IMR-90 (cell line): ENCODE measurements around the gene TMEM213. TPM values are rescaled to one million over a fixed set of nuclear protein-coding genes. Genes with fewer than 3 reads are reported as not detected.

Source experiments
- ATAC-seq: fragments of 200-7000 bp; cut with Tn5 transposase; 2 replicates; pipeline ENCODE4 v1.9.1; 2020; ENCODE audit warnings: low read depth, mild to moderate bottlenecking, moderate library complexity
- BruUV-seq: library from RNA; stranded (reverse); fragments of 400-500 nt; replicated peaks from 2 replicates; lab custom pipeline; 2021; lab: Mats Ljungman, UMichigan
- CTCF ChIA-PET: fragments of 300-600 bp; formaldehyde crosslinking; extraction: SDS; loops from one replicate; lab custom pipeline; 2021; ENCODE audit warnings: antibody characterized with exemption; lab: Yijun Ruan, JAX
- POLR2A ChIA-PET: fragments of 300-600 bp; sonication (Branson Sonifier 250); formaldehyde crosslinking; loops from one replicate; lab custom pipeline; 2022; ENCODE audit warnings: antibody characterized with exemption; ENCODE audit not compliant: unreplicated experiment; lab: Charles Lee
- DNase-seq: peaks from one replicate; pipeline ENCODE4 v3.0.0; 2013
- H2AFZ ChIP-seq: replicated peaks from 2 replicates; pipeline ENCODE3; 2013; ENCODE audit warnings: low read length, mild to moderate bottlenecking; ENCODE audit not compliant: poor library complexity
- H2AK5ac ChIP-seq: 2 replicates; pipeline ENCODE4 v1.6.1; 2013; ENCODE audit warnings: low read depth, low read length, inconsistent platforms
- H2AK9ac ChIP-seq: replicated peaks from 2 replicates; pipeline ENCODE3; 2013; ENCODE audit warnings: mild to moderate bottlenecking, low read depth, low read length, moderate library complexity; ENCODE audit not compliant: poor library complexity
- H2BK120ac ChIP-seq: 2 replicates; pipeline ENCODE4 v1.6.1; 2013; ENCODE audit warnings: low read depth, low read length, inconsistent platforms
- H2BK15ac ChIP-seq: 3 replicates; pipeline ENCODE4 v1.6.1; 2013; ENCODE audit warnings: low read depth, low read length, inconsistent platforms
- H2BK20ac ChIP-seq: 2 replicates; pipeline ENCODE4 v1.6.1; 2013; ENCODE audit warnings: low read depth, mild to moderate bottlenecking, inconsistent platforms, low read length, moderate library complexity
- H2BK5ac ChIP-seq: 2 replicates; pipeline ENCODE4 v1.6.1; 2013; ENCODE audit warnings: mild to moderate bottlenecking, low read depth, low read length, inconsistent platforms; ENCODE audit not compliant: poor library complexity, severe bottlenecking
- H3K14ac ChIP-seq: replicated peaks from 2 replicates; pipeline ENCODE4 v1.6.1; 2013; ENCODE audit warnings: low read depth, low read length, inconsistent platforms
- H3K18ac ChIP-seq: 2 replicates; pipeline ENCODE4 v1.6.1; 2013; ENCODE audit warnings: low read depth, low read length, control low read depth
- H3K23ac ChIP-seq: 2 replicates; pipeline ENCODE4 v1.6.1; 2013; ENCODE audit warnings: low read depth, low read length, inconsistent platforms
- H3K27ac ChIP-seq: 2 replicates; pipeline ENCODE4 v1.5.1; 2013; ENCODE audit warnings: mild to moderate bottlenecking, control low read depth, low read length; ENCODE audit not compliant: insufficient read depth
- H3K27me3 ChIP-seq: 2 replicates; pipeline ENCODE4 v1.6.1; 2013; ENCODE audit warnings: low read length; ENCODE audit not compliant: control insufficient read depth, insufficient read depth
- H3K36me3 ChIP-seq: 2 replicates; pipeline ENCODE4 v1.6.1; 2013; ENCODE audit warnings: low read length, mixed read lengths; ENCODE audit not compliant: control insufficient read depth, insufficient read depth
- H3K4ac ChIP-seq: 2 replicates; pipeline ENCODE4 v1.6.1; 2013; ENCODE audit warnings: low read depth, low read length, inconsistent platforms
- H3K4me1 ChIP-seq: 2 replicates; pipeline ENCODE4 v1.6.1; 2013; ENCODE audit warnings: low read length, mixed read lengths; ENCODE audit not compliant: control insufficient read depth, insufficient read depth
- H3K4me2 ChIP-seq: 2 replicates; pipeline ENCODE4 v1.6.1; 2013; ENCODE audit warnings: low read depth, mild to moderate bottlenecking, control low read depth, low read length, moderate library complexity
- H3K4me3 ChIP-seq: 2 replicates; pipeline ENCODE4 v1.5.1; 2013; ENCODE audit warnings: low read depth, mild to moderate bottlenecking, control low read depth, low read length, moderate library complexity; ENCODE audit not compliant: insufficient read depth
- H3K56ac ChIP-seq: 2 replicates; pipeline ENCODE4 v1.6.1; 2013; ENCODE audit warnings: low read length, inconsistent platforms; ENCODE audit not compliant: insufficient read depth; ENCODE audit errors: extremely low read depth
- H3K79me1 ChIP-seq, 2 experiments: 2 replicates each; pipeline ENCODE4 v1.6.1; 2013; ENCODE audit warnings: low read length in 2 of 2, inconsistent platforms in 1 of 2, low read depth in 1 of 2
- H3K9ac ChIP-seq: 2 replicates; pipeline ENCODE4 v1.6.1; 2013; ENCODE audit warnings: low read depth, low read length, control low read depth
- H3K9me1 ChIP-seq: 2 replicates; pipeline ENCODE4 v1.6.1; 2013; ENCODE audit warnings: low read length, inconsistent platforms; ENCODE audit not compliant: insufficient read depth
- H3K9me3 ChIP-seq: 2 replicates; pipeline ENCODE4 v1.6.1; 2013; ENCODE audit warnings: low read length; ENCODE audit not compliant: control insufficient read depth, insufficient read depth
- H4K20me1 ChIP-seq: 2 replicates; pipeline ENCODE4 v1.6.1; 2013; ENCODE audit warnings: low read length, inconsistent platforms; ENCODE audit not compliant: insufficient read depth
- H4K5ac ChIP-seq: 2 replicates; pipeline ENCODE4 v1.6.1; 2013; ENCODE audit warnings: mild to moderate bottlenecking, low read depth, low read length, control low read depth
- H4K8ac ChIP-seq, 2 experiments: 2 replicates each; pipeline ENCODE4 v1.6.1; 2013; ENCODE audit warnings: low read depth in 2 of 2, low read length in 2 of 2, control low read depth in 1 of 2, inconsistent platforms in 1 of 2
- H4K91ac ChIP-seq: 2 replicates; pipeline ENCODE4 v1.6.1; 2013; ENCODE audit warnings: low read depth, low read length, inconsistent platforms; ENCODE audit not compliant: insufficient read depth
- NFE2L2 ChIP-seq: fragments of 150-350 bp; IDR thresholded peaks from 2 replicates; pipeline ENCODE4 v1.6.1; 2016; ENCODE audit warnings: low read depth, mild to moderate bottlenecking, low read length
- WGBS, 2 experiments: methylation state at CpG; one replicate each; pipeline versions ENCODE4 v1.1.5 to v1.1.7; 2013; ENCODE audit warnings: missing lambda C conversion rate in 2 of 2; ENCODE audit not compliant: insufficient read length in 1 of 2; ENCODE audit errors: extremely low coverage in 2 of 2; 5-methylcytosine and 5-hydroxymethylcytosine counted together
- dilution Hi-C: fragments of 300-500 bp; cut with HindIII; formaldehyde crosslinking; loops from one replicate; pipeline ENCODE4 v1.14.3; 2018; ENCODE audit warnings: low sequenced_read_pairs; ENCODE audit not compliant: unreplicated experiment
- in situ Hi-C: fragments of 300-500 bp; cut with MboI; formaldehyde crosslinking; loops from 3 replicates; pipeline ENCODE4 v1.14.3; 2019; ENCODE audit warnings: low sequenced_read_pairs, inconsistent platforms, mixed read lengths
- intact Hi-C: fragments of 100-400 bp; cut with micrococcal nuclease; formaldehyde crosslinking; loops from 2 replicates; pipeline ENCODE4 v1.10.0; 2022
- polyA plus RNA-seq, 3 experiments: library from polyadenylated mRNA; depleted of rRNA; stranded (reverse); fragments of >200 nt; gene quantifications; 2 replicates each; pipeline ENCODE4 v1.2.3, GENCODE V29; 2012; ENCODE audit warnings: low replicate concordance in 1 of 3
- total RNA-seq: library from RNA; depleted of rRNA; stranded (reverse); fragments of >200 nt; gene quantifications from 2 replicates; pipeline ENCODE4 v1.2.3, GENCODE V29; 2012
- TF ChIP-seq, protein P1 (sequence below): fragments of 150-350 bp; IDR thresholded peaks from 2 replicates; pipeline ENCODE4 v1.6.1; 2017; ENCODE audit warnings: mild to moderate bottlenecking, antibody characterized with exemption, low read length, low read depth

Gene TMEM213
- total and polyA plus RNA-seq, 2 of the 4 experiments (the other 2 are of a cell fraction): not detected

DNA sequence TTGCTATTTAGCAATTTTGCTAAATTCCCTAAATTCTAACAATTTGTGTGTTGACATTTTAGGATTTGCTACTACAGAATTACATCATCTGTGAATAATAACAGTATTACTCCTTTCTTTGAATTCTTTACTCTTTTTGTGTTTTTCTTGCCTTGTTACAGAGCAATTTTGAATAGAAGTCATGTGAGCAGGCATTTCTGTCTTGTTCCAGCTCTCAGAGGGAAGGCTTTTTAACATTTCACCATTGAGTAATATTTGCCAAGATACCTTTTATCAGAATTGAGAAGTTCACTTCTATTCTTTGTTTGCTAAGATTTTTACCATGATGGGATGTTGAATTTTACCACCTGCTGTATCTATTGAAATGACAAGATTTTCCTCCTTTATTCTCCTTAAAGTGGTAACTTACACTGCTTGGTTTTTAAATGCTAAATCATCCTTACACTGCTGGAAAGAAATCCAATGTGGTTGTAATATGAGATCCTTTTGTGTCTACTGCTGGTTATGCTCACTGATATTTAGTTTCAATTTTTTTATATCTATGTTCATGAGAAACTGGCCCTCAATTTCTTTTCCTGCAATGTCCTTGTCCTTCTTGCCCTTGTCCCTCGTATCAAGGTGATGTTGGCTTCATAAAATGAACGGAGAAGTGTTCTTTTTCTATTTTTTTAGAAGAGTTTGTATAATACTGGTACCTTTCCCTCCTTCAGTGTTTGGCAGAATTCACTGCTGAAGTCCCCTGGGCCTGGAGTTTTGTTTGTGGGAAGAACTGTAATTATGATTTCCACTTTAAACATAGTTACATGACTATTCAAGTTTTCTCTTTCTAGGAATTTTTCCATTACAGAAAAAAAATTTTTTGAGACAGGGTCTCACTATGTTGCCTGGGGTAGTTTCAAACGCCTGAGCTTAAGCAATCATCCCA, 50.5 kb downstream of the TMEM213 start:
- in situ Hi-C loops (no loop called here), dilution Hi-C loops (no loop called here), intact Hi-C loops (no loop called here)
- Histone ChIP-seq H3K23ac (no peak overlapping the region), H2AK9ac (no peak overlapping the region), H3K27me3 (no peaks in the 10 kb centered on the region), H2BK20ac (no peak overlapping the region), H4K5ac (no peak overlapping the region), H3K36me3 (no peaks in the 10 kb centered on the region; the same call in none of the 2 replicates), H2AK5ac (no peak overlapping the region), H2BK120ac (no peak overlapping the region), H2BK5ac (no peak overlapping the region), H3K9me3 (no peaks in the 10 kb centered on the region), H3K4me2 (peak overlapping the region; percentile 40; the same call in 1 of the 2 replicates), H3K18ac (no peak overlapping the region), H3K4ac (no peak overlapping the region), H3K56ac (no peak overlapping the region), H3K27ac (no peak overlapping the region), H2BK15ac (no peak overlapping the region), H4K8ac (no peak overlapping the region), H3K4me1 (no peaks in the 10 kb centered on the region; the same call in 1 of the 2 replicates), H3K9ac (no peak overlapping the region), H3K4me3 (no peak overlapping the region), H4K91ac (no peak overlapping the region), H4K20me1 (no peaks in the 10 kb centered on the region), H3K9me1 (no peaks in the 10 kb centered on the region), H3K14ac (no peak overlapping the region), H3K79me1 (no peaks in the 10 kb centered on the region), H2AFZ (no peak overlapping the region)
- no CpG with 5 or more reads among the region's 3 CpGs for WGBS, 2 experiments
- TF ChIP-seq NFE2L2: peak; percentile 65; the same call in 1 of the 2 replicates
- TF ChIP-seq, protein P1, sequence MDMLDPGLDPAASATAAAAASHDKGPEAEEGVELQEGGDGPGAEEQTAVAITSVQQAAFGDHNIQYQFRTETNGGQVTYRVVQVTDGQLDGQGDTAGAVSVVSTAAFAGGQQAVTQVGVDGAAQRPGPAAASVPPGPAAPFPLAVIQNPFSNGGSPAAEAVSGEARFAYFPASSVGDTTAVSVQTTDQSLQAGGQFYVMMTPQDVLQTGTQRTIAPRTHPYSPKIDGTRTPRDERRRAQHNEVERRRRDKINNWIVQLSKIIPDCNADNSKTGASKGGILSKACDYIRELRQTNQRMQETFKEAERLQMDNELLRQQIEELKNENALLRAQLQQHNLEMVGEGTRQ: no peak
- ChIA-PET CTCF (no interaction called here), POLR2A (no interaction called here)
- peak; percentile 57 for DNase-seq
- no TSS peak for BruUV-seq
- peak; percentile 73 for ATAC-seq
